Measurements from ENCODE around the gene STYX. TPM values are rescaled to one million over a fixed set of nuclear protein-coding genes. Genes with fewer than 3 reads are reported as not detected.

The STYX gene
- polyA plus RNA-seq, 1 of the 3 experiments (the other 2 are of a cell fraction) = 3.5 TPM

- Histone ChIP-seq H3K9me3 (no peaks in the 10 kb centered on the region), H3K27me3 (ENCODE audit: insufficient read depth) (no peaks in the 10 kb centered on the region), H3K4me2 (no peak overlapping the region), H3F3A (replicated peaks; ENCODE audit: insufficient read depth) (peaks cover 23% of the 10 kb centered on the region), H3K27ac (ENCODE audit: low read depth in 2 of 2, low read length in 1 of 2) (peak overlapping the region in 1 of 2 experiments; percentile 10; a peak in 1 of 4 replicates), H4K20me1 (ENCODE audit: insufficient read depth) (peaks cover 8% of the 10 kb centered on the region; the same call in 1 of the 2 replicates), H3K36me3 (replicated peaks in 1 of 2; ENCODE audit: control insufficient read depth in 1 of 2, insufficient read depth in 2 of 2, low read length in 1 of 2) (peaks cover 53 to 70% of the 10 kb centered on the region in 2 experiments), H2AFZ (ENCODE audit: low read depth) (no peak overlapping the region), H3K9me2 (no peaks in the 10 kb centered on the region), H3K9ac (no peak overlapping the region), H3K79me2 (ENCODE audit: insufficient read depth) (peaks cover 65% of the 10 kb centered on the region), H3K4me1 (ENCODE audit: control insufficient read depth in 1 of 2, insufficient read depth in 2 of 2, low read depth in 1 of 2, low read length in 1 of 2) (peaks cover 4% of the 10 kb centered on the region in 2 experiments; a peak in 1 of 4 replicates), H3K4me3 (ENCODE audit: low read depth in 2 of 2, low read length in 1 of 2) (no peak overlapping the region)
- TF ChIP-seq FOXM1 (IDR thresholded peaks at IDR 0.05; ENCODE audit: low read depth) (no peak), IRF3 (IDR thresholded peaks at IDR 0.05; ENCODE audit: low read depth, low read length) (no peak), USF2 (IDR thresholded peaks at IDR 0.05; ENCODE audit: borderline replicate concordance, low read depth, low read length) (no peak)
- ChIA-PET CTCF (no interaction called here), POLR2A (no interaction called here)
- 94% methylated on average over 1 of the region's 1 CpG for WGBS (ENCODE audit: low lambda C conversion rate)
- DNase-seq = no peak
Measured at GRCh38 chr14:52783206-52783605, 53.2 kb downstream of the STYX start.

GRCh38 chr14:52786887-52787286, 56.9 kb downstream of the STYX start:
- peaks cover 0 to 4% of the 10 kb centered on the region in 2 experiments; a peak in 2 of 4 replicates for H3K4me1 ChIP-seq (ENCODE audit: control insufficient read depth in 1 of 2, insufficient read depth in 2 of 2, low read depth in 1 of 2, low read length in 1 of 2)
- ChIA-PET POLR2A (no interaction called here), CTCF (no interaction called here)
- H3K4me3 ChIP-seq (ENCODE audit: low read depth in 2 of 2, low read length in 1 of 2) = no peak overlapping the region
- peaks cover 28 to 40% of the 10 kb centered on the region in 2 experiments for H3K36me3 ChIP-seq (replicated peaks in 1 of 2; ENCODE audit: control insufficient read depth in 1 of 2, insufficient read depth in 2 of 2, low read length in 1 of 2)
- TF ChIP-seq RCOR1 (IDR thresholded peaks at IDR 0.05; ENCODE audit: low read length) (no peak), GATA2 (CRISPR knock-in tag; IDR thresholded peaks at IDR 0.05) (no peak), RFX5 (IDR thresholded peaks at IDR 0.05; ENCODE audit: low read length) (no peak)
- DNase-seq = no peak
- no peaks in the 10 kb centered on the region for H3K27me3 ChIP-seq (ENCODE audit: insufficient read depth)
- no peaks in the 10 kb centered on the region for H3K9me2 ChIP-seq
- no peaks in the 10 kb centered on the region for H3K9me3 ChIP-seq
- no peak overlapping the region for H3K9ac ChIP-seq
- no peak overlapping the region for H2AFZ ChIP-seq (ENCODE audit: low read depth)
- H3K4me2 ChIP-seq = no peak overlapping the region
- H4K20me1 ChIP-seq (ENCODE audit: insufficient read depth) = peaks cover 19% of the 10 kb centered on the region
- peaks cover 78% of the 10 kb centered on the region for H3K79me2 ChIP-seq (ENCODE audit: insufficient read depth)
- peaks cover 14% of the 10 kb centered on the region for H3F3A ChIP-seq (replicated peaks; ENCODE audit: insufficient read depth)
- no peak overlapping the region for H3K27ac ChIP-seq (ENCODE audit: low read depth in 2 of 2, low read length in 1 of 2)

- CTCF ChIA-PET = no interaction called here
- TF ChIP-seq TEAD4 (IDR thresholded peaks at IDR 0.05; ENCODE audit: borderline replicate concordance, insufficient read depth) (no peak), USF1 (IDR thresholded peaks at IDR 0.05; ENCODE audit: borderline replicate concordance, low read depth) (no peak), IRF3 (IDR thresholded peaks at IDR 0.05; ENCODE audit: low read depth, low read length) (no peak), ELF1 (IDR thresholded peaks at IDR 0.05) (no peak), TCF12 (IDR thresholded peaks at IDR 0.05) (no peak), CTCF (IDR thresholded peaks at IDR 0.05) (no peak), MXI1 (IDR thresholded peaks at IDR 0.05; ENCODE audit: low read depth, low read length) (no peak)
Measured at GRCh38 chr14:52789118-52789517, 59.2 kb downstream of the STYX start.

More at GRCh38 chr14:52789118-52789517, 59.2 kb downstream of the STYX start:
- Histone ChIP-seq H3K36me3 (replicated peaks in 1 of 2; ENCODE audit: control insufficient read depth in 1 of 2, insufficient read depth in 2 of 2, low read length in 1 of 2) (peaks cover 8 to 22% of the 10 kb centered on the region in 2 experiments), H3K9ac (peak overlapping the region; percentile 85; the same call in 1 of the 2 replicates), H3K4me3 (ENCODE audit: low read depth in 2 of 2, low read length in 1 of 2) (peak overlapping the region; percentile 70 to 73; a peak in 3 of 4 replicates), H3K79me2 (ENCODE audit: insufficient read depth) (peaks cover 79% of the 10 kb centered on the region), H3K4me1 (ENCODE audit: control insufficient read depth in 1 of 2, insufficient read depth in 2 of 2, low read depth in 1 of 2, low read length in 1 of 2) (peaks cover 0 to 7% of the 10 kb centered on the region in 2 experiments; a peak in 2 of 4 replicates), H3K27me3 (ENCODE audit: insufficient read depth) (no peaks in the 10 kb centered on the region), H4K20me1 (ENCODE audit: insufficient read depth) (peaks cover 19% of the 10 kb centered on the region), H3F3A (replicated peaks; ENCODE audit: insufficient read depth) (peaks cover 17% of the 10 kb centered on the region), H2AFZ (ENCODE audit: low read depth) (no peak overlapping the region), H3K4me2 (peak overlapping the region; percentile 81), H3K9me2 (no peaks in the 10 kb centered on the region), H3K27ac (ENCODE audit: low read depth in 2 of 2, low read length in 1 of 2) (no peak overlapping the region), H3K9me3 (no peaks in the 10 kb centered on the region)
- 58% methylated on average over 2 of the region's 2 CpGs for WGBS (ENCODE audit: low lambda C conversion rate)
- POLR2A ChIA-PET = no interaction called here
- DNase-seq = no peak

Measured in SK-N-SH (cell line).